Rectal smooth muscle tissue (tissue), 1 donor: ENCODE data around the gene TFF3.

Experiments used
- H3K27ac ChIP-seq: one replicate; pipeline ENCODE4 v1.7.0; 2013; ENCODE audit warnings: low read depth, low read length, inconsistent platforms
- H3K27me3 ChIP-seq: one replicate; pipeline ENCODE4 v1.7.0; 2013; ENCODE audit warnings: low read length; ENCODE audit not compliant: control insufficient read depth, insufficient read depth
- H3K36me3 ChIP-seq: one replicate; pipeline ENCODE4 v1.7.0; 2013; ENCODE audit warnings: low read length; ENCODE audit not compliant: control insufficient read depth, insufficient read depth
- H3K4me1 ChIP-seq: one replicate; pipeline ENCODE4 v1.7.0; 2013; ENCODE audit warnings: low read length; ENCODE audit not compliant: control insufficient read depth, insufficient read depth
- H3K4me3 ChIP-seq: one replicate; pipeline ENCODE4 v1.7.0; 2013; ENCODE audit warnings: low read length
- H3K9ac ChIP-seq: one replicate; pipeline ENCODE4 v1.7.0; 2013; ENCODE audit warnings: low read length

Gene TFF3

DNA sequence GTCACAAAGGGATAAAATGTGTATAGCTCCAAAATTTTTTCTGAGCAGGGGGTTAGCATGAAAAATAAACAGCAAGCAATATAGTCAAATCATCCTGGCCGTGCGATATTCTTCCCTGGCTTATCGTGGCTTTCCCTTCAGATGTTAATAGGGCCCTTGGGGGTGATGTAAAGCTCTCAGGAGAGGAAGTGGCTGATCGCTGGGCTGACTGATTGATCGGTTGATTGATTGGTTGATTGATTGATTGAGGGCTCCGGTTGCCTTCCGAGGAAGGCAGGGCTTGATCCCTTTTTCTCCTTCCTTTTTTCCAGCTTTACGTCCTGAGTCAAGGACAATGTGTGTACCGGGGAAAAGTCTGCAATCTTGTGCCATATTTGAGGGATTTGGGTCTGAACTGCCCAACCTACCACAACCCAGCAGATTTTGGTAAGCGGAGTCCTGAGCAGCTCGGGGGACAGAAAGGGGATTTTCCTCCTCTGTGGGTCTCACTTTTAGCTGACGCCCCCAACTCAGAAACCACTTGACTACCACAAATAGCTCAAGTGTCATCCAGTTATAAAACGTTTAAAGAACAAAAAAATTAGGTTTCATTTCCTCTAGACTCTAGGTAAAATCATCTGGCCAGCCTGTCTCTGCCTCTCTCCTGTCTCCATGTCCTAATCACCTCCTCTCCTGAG lies 29.5 kb downstream of the TFF3 start:
- no peaks in the 10 kb centered on the region for H3K27me3 ChIP-seq
- H3K36me3 ChIP-seq: peaks cover 30% of the 10 kb centered on the region
- H3K4me1 ChIP-seq: no peaks in the 10 kb centered on the region
- no peak overlapping the region for H3K9ac ChIP-seq
- no peak overlapping the region for H3K27ac ChIP-seq
- no peak overlapping the region for H3K4me3 ChIP-seq

DNA sequence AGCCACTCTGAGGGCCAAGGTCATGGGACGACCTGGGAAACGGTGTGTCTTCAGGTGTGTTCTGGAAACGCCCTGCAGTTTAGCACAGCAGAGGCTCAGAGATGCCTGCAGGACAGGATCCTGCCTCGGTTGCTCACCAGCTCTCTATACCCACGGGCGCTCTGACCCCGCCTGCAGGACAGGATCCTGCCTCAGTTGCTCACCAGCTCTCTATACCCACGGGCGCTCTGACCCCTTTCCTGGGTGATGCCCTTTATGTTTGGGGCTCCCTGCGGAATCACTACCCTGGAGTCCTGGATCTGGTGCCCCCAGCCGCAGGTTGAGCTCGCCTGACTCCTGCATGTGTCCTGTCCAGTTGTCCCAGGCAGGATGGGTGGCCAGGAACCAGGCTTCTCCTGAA lies 32.5 kb downstream of the TFF3 start:
- Histone ChIP-seq H3K27me3 (no peaks in the 10 kb centered on the region), H3K36me3 (peaks cover 23% of the 10 kb centered on the region), H3K4me1 (no peaks in the 10 kb centered on the region), H3K27ac (no peak overlapping the region), H3K4me3 (no peak overlapping the region), H3K9ac (no peak overlapping the region)

DNA sequence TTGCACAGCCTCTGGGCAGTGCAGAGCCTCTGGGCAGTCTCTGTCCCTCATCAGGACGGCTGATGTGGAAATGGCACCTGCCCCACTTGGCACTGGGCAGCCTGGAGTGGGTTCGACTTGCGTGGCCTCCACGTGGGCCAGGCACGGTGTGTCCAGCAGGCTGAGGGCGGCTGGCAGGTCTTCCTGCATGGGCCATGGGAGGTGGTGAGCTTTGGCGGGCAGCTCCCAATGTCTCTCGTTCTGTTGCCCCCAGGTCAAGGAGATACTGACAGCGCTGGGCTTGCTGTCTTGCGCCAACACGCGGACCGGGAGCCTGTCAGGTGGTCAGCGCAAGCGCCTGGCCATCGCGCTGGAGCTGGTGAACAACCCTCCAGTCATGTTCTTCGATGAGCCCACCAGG lies 33.2 kb downstream of the TFF3 start:
- Histone ChIP-seq H3K9ac (no peak overlapping the region), H3K27ac (no peak overlapping the region), H3K36me3 (peaks cover 23% of the 10 kb centered on the region), H3K4me1 (no peaks in the 10 kb centered on the region), H3K4me3 (no peak overlapping the region), H3K27me3 (no peaks in the 10 kb centered on the region)

- Histone ChIP-seq H3K27me3 (no peaks in the 10 kb centered on the region), H3K9ac (no peak overlapping the region), H3K27ac (no peak overlapping the region), H3K4me3 (no peak overlapping the region), H3K36me3 (peaks cover 25% of the 10 kb centered on the region), H3K4me1 (no peaks in the 10 kb centered on the region)
Measured at GRCh38 chr21:42281181-42281680, 34.0 kb downstream of the TFF3 start.

GRCh38 chr21:42280356-42281180 lies 34.6 kb downstream of the TFF3 start:
- no peaks in the 10 kb centered on the region for H3K27me3 ChIP-seq
- H3K4me1 ChIP-seq: no peaks in the 10 kb centered on the region
- H3K4me3 ChIP-seq: no peak overlapping the region
- H3K27ac ChIP-seq: no peak overlapping the region
- no peak overlapping the region for H3K9ac ChIP-seq
- peaks cover 28% of the 10 kb centered on the region for H3K36me3 ChIP-seq

- peaks cover 28% of the 10 kb centered on the region for H3K36me3 ChIP-seq
- H3K27ac ChIP-seq: no peak overlapping the region
Measured at GRCh38 chr21:42279888-42280287, 35.3 kb downstream of the TFF3 start.

GRCh38 chr21:42279341-42279871 lies 35.8 kb downstream of the TFF3 start:
- Histone ChIP-seq H3K4me1 (no peaks in the 10 kb centered on the region), H3K9ac (no peak overlapping the region), H3K36me3 (peaks cover 23% of the 10 kb centered on the region), H3K4me3 (no peak overlapping the region), H3K27me3 (no peaks in the 10 kb centered on the region), H3K27ac (no peak overlapping the region)

More at GRCh38 chr21:42279888-42280287, 35.3 kb downstream of the TFF3 start:
- H3K4me1 ChIP-seq: no peaks in the 10 kb centered on the region
- H3K4me3 ChIP-seq: no peak overlapping the region
- no peak overlapping the region for H3K9ac ChIP-seq
- no peaks in the 10 kb centered on the region for H3K27me3 ChIP-seq

DNA sequence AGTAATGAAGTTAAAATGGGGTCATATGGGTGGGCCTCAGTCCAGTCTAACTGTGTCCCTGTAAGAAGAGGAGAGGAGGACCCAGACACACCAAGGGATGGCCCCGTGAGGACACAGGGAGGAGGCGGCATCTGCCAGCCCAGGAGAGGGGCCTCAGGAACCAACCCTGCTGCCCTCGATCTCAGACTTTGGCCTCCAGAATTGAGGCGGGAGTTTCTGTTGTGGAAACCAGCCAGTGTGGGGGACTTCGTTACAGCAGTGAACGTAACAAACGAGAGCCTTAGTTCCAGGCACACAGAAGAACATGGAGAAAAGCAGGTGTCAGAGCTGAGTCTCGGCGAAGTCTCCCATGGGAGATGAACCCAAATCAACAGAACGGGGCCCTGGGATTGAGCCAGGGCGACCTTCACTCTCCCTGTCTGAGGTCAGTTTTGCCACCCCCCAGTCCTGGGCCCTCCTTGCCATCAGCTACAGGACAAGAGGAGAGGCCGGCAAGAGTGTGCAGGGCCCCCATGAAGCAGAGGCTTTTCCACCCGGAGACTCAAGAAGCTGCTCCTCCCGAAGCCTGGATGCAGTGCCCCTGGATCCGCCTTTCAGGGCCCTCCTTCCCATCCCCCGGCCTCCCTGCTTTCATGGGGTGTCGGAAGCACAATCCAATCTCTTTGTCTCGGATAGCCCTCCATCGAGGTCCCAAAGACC lies 36.6 kb downstream of the TFF3 start:
- Histone ChIP-seq H3K27ac (no peak overlapping the region), H3K36me3 (peaks cover 24% of the 10 kb centered on the region), H3K4me1 (no peaks in the 10 kb centered on the region), H3K9ac (no peak overlapping the region), H3K4me3 (no peak overlapping the region), H3K27me3 (no peaks in the 10 kb centered on the region)

DNA sequence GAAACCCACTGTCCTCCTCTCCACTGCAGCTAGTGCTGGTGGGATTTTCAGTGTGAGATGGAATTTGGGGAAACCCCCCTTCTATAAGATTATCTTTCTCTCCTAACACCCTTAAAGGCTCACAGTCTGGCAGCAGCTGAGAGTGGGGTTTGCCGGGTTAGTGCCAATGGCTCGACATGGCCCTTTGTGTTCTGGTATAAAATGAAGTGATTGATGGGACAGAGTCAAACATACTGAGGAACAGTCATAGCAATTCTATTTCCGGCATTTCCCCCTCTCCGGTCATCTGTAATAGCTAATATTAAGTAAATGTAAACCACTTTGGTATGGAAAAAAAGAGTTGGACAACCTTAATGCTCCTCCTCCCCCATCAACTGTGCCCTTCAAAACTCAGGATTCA lies 37.6 kb downstream of the TFF3 start:
- Histone ChIP-seq H3K27ac (no peak overlapping the region), H3K4me3 (no peak overlapping the region), H3K27me3 (no peaks in the 10 kb centered on the region), H3K36me3 (peaks cover 21% of the 10 kb centered on the region), H3K9ac (no peak overlapping the region), H3K4me1 (no peaks in the 10 kb centered on the region)

DNA sequence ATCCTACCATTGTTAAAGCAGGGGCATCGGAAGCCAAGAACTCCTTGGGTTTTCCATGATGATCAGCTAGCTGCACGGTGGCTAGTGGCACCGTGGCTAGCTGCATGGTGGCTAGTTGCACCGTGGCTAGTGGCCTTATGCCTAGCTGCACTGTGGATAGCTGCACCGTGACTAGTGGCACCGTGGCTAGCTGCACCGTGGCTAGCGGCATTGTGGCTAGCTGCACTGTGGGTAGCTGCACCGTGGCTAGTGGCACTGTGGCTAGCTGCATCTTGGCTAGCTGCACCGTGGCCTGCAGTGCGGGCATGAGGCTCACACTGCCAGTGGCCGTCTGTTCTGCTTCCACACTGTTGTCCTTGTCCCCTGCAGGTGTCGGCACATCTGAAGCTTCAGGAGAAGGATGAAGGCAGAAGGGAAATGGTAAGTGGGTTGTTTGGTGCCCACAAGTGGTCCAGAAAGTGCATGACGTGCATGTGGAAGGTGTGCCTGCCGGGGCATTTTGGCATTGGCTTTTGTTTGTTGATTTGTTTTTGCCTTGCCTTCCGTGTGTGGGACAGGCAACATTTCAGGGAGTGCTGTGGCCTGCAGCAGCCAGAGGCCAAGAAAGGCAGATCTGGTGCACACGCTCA lies 38.6 kb downstream of the TFF3 start:
- Histone ChIP-seq H3K4me1 (no peaks in the 10 kb centered on the region), H3K27ac (no peak overlapping the region), H3K9ac (no peak overlapping the region), H3K4me3 (no peak overlapping the region), H3K36me3 (peaks cover 19% of the 10 kb centered on the region), H3K27me3 (no peaks in the 10 kb centered on the region)

DNA sequence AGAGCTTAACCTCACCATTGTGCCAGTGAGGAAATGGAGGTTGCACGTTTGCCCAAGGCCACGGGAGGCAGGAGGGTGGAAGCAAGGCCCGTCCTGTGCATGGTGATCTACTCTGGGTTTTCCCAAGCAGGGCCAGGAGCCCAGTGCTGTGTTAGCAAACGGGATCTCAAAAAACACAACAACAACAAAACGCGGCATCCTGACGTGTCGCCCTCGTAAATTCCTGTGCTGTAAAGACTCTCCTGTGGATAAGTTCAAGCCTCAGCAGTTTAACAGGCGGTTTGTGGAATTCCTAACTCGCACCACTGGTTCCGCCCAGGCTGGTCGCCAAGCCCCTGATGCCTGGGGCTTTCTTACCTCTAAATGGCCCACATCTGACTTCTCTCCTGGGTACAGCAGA lies 39.1 kb downstream of the TFF3 start:
- H3K4me3 ChIP-seq: no peak overlapping the region
- no peak overlapping the region for H3K9ac ChIP-seq
- H3K4me1 ChIP-seq: no peaks in the 10 kb centered on the region
- H3K36me3 ChIP-seq: peaks cover 17% of the 10 kb centered on the region
- H3K27ac ChIP-seq: no peak overlapping the region
- no peaks in the 10 kb centered on the region for H3K27me3 ChIP-seq
